Smooth muscle cell of the brain vasculature (primary cell): Measurements from ENCODE around the gene HDAC9.

Experiments used
- DNase-seq: peaks from one replicate; pipeline ENCODE4 v3.0.0-alpha.2; 2012; ENCODE audit warnings: low read depth, low spot score

HDAC9 gene

DNA sequence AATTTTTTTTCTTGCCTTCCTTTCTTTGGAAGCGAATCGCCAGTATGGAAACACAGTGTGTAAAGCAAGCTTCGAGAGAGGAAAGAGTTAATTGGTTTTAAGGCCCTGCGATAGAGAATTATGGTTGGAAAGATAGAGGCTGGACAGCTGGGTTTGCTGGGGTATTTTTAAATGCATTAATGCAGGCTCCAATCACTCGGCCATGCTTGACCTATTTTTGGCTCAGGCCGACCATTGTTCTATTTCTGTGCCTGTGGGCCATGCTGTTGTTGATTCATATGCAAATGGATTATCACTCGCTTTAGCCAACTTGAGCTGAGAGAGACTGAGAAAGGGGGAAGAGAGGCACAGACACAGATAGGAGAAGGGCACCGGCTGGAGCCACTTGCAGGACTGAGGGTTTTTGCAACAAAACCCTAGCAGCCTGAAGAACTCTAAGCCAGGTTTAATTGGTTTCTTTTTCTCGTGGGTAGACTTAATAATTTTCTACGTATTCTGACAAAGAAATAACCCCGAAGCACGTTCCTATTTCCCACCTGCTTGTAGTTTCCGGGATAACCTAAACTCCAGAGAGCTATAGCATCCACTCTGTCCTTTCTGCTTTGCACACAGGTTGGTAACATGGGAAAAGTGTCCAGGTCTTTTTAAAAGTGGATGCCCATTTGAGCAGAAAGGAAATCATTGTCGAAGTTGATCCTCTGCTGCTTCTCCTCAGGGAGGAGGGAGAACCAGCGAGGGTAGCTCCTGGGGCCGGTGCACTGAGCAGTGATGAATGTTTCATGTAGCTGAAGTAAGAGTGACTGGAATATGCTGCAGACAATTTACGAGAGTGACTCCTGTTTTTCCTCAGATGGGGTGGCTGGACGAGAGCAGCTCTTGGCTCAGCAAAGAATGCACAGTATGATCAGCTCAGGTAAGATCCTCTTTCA lies at the start of gene HDAC9:
HDAC9 (plus strand) TSS at position 338 of the 929 bp plus-strand sequence; CDS start at position 892, 554 bp downstream.
- no peak for DNase-seq

DNA sequence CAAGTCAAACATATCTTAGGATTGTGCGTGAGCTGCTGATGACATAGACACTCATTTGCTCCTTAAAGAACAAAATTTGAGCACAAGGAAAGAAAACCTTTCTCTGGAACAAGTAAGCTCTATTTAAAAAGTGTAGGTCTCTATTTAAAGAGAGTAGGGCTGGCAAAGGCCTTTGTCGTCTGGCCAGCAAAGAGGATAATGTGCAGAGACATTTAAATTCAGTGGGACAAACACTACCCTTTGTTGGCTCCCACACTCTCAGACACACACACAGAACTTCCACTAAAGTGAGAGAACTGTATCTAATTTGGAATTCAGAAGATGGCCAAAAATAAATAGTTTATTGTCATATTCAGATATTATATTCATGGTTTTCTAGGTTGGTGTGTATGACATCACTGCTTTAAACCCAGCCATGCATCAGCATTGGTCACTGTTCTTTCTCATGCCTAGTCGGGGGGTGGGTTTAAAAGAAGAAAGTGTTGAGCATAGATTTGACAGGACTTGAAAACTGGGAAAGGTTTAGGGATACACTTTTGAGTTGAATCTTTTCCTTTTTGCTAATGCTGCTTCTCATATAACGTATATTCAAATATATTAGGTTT lies 49.5 kb upstream of the HDAC9 start:
- DNase-seq: no peak

DNA sequence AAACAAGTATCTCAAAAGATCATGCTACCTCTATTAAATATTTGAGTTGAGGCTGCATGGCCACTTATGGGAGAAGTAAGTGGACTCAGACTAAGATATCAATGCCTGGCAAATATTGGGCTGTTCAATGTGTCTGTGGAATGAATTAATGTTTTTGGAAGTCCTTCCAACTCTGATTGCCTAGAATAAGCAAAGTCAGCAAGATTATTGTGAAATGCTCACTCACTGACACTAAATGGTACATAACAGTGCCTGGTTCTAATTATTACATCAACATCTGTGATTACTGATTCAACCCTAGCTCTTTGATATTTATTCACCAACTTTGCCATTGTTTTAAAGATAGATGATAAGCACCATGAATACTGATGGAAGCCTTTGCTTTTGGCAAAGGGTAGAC lies 45.5 kb upstream of the HDAC9 start:
- DNase-seq: no peak

DNA sequence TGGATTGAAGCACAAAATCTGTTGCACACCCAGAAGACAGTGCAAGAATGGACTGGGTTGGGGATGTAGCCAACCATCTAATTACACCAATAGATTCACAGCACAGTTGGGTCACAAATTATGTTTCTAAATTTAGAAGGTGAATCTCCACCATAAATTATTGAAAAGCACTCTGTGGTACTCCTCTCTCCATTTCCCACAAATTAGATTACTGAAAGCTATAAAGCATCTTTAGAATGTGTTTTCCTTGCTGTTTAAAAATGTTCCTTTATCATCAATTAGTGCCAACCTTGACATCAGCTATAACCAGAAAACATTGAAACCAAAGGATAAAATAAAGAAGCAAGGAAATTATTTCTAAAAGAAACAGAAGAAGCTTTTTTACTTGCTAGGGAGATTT lies 39.9 kb upstream of the HDAC9 start:
- no peak for DNase-seq

DNA sequence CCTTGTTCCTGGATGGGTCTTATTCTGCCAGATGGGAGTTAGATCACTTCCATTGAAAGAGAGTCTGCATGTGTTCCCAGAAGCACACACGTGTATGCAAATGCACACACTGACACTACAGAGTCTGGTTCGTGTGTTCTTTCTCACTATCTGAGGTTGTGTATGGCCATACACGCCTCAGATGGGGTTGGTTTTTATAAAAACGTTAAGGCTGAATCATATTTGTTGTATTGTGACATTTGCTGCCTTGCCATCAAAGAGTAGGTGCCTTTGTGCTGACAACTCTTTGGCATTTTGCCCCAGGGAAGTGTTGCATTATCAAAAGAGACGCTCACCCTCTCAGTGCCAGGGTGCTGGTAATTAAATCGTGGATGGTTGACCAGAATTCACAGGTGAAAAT lies 37.7 kb upstream of the HDAC9 start:
- no peak for DNase-seq

DNA sequence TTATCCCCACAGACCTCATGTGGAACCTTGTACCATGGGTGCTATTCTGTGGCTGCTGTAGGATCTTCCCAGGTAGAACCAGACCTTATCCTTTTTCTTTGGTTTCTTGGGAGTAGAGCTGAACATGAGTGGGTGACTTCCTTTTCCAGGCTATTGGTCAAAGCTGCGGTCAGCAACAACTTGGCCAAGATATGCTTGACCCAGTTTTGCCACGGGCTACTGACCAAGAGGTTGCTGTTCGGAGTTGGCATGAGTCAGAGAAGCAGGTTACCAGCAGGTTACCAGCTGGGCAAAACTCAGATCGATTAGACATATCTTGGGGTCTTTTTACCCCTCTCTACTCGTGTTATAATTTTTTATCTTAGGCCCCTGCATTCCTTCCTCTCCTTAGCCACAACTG lies 36.7 kb upstream of the HDAC9 start:
- DNase-seq: no peak

DNA sequence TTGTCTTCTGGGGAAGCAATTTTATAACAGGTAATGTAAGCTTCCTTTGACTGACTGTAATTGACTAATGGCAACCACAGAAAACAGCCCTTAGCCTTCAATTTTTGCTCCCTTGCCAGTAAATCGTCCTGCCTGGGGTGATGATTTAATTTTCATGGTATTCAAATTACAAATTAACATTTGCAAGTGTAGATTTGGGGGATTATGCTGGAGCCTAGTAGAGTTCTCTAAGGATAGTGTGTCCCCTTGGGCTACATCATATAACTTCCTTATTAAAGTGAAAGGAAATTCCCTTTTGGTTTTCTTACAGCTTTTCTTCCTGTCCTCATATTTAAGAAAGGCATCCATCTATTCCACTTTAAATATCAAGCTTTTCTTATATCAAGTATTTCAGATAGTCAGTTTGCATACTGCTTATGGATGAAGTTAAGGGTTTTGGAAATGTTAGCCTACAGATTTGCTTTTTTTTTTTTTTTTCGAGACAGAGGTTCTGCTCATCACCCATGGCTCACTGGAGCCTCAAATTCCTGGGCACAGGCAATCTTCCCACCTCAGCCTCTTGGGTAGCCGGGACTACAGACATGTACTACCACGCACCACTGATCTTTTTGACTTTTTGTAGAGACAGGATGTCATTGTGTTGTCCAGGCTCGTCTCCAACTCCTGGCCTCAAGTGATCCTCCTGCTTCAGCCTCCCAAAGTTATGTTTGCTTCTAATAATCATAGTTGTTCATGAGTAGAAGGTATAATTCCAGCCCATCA lies 35.9 kb upstream of the HDAC9 start:
- no peak for DNase-seq

DNA sequence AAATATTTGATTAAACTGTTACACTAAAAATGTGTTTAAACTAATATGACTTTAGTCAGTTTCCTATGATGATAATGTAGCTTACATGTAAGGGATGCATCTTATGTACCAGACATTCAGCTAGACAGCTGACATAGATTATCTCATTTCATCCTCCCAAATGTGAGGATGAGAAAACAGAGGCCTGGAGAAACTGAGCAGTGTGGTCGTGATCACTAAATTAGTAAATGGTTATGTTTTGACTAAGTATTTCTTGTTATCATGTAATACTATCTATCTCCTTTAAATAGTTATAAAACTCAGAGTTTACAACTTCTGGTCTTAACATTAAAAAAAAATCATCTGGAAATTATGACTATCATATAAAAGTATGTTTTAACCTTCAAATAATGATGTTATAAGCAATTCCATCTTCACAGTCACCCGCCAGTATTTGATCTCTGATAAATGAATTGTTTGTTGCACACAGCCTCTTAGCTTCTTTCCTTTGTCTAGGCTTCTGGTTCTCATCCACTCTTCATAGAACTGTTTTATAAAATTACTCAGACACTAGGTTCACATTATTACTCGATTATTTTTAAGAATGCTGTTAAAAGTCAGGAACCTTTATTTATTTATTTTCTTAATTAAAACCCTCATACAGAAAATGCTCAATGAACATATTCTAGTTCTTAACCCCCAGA lies 33.6 kb upstream of the HDAC9 start:
- DNase-seq: no peak

DNA sequence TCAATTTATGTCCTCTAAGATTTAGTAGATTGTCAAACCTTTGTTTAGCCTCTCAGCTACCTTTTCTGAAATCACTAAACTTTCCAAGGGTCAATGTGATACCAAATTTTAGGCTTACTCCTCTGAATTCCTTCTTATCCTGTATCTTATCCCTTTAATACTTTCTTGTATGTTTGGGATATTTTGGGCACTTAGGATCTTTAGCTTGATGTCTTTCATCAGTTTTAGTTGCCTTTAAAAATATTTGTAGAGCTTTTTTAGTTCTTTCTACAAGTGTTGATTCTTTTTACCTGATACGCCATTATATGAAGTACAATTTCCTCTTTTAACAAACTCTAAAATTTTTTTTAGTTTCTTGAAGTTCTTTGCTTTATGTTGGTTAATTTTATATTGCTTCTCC lies 30.7 kb upstream of the HDAC9 start:
- no peak for DNase-seq

DNA sequence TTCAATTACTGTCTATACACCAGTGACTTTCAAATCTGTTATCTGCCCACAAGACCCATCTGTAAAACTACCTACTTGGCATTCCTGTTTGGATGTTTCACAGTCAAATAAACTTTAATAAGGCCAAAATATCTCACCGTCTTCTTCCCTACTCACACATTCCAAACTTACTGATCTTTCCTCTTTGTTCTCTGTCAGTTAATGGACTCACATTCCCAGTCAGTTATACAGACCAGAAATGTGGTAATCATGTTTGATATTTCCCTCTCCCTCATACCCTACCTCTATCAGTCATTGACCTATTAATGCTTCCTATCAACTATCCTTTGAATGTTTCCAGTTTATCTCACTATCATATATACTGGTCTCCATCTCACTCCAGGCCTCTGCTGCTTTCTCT lies 28.5 kb upstream of the HDAC9 start:
- DNase-seq: no peak

DNA sequence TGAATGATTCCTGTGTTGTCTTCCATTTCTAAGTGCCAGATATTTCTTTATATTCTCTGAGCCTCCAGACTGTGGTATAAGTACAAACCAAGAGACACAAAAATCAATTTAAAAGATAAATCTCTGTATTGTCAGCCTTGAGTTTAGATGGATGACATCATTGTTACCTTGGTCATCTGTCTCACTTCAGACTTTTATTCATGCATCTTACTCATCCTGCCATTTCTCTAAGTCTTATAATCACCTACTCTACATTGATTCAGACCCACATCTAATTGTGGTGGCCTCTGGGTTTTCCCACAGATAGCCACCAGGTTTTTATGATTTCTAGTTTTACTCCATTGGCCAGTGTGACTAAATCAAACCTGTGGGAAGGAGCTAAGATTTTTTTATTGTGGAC lies 26.8 kb upstream of the HDAC9 start:
- DNase-seq: no peak

DNA sequence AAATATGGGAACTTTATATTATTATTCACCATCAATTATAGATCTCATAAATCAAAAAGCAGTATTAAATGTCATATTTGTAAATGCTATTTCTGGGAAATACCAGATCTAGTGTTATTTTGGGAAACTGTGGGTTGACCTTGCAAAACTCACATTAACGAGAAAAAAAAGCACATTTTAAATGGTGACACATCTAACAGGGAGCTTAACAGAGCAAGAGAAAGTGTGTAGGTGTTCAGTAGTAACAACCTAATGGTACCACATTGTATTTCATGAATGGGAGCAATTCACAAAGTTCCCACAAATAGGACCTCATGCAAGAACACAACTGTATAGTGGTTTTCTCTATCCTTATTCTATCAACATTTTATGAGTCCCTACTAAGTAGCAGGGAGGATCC lies 26.2 kb upstream of the HDAC9 start:
- DNase-seq: no peak

DNA sequence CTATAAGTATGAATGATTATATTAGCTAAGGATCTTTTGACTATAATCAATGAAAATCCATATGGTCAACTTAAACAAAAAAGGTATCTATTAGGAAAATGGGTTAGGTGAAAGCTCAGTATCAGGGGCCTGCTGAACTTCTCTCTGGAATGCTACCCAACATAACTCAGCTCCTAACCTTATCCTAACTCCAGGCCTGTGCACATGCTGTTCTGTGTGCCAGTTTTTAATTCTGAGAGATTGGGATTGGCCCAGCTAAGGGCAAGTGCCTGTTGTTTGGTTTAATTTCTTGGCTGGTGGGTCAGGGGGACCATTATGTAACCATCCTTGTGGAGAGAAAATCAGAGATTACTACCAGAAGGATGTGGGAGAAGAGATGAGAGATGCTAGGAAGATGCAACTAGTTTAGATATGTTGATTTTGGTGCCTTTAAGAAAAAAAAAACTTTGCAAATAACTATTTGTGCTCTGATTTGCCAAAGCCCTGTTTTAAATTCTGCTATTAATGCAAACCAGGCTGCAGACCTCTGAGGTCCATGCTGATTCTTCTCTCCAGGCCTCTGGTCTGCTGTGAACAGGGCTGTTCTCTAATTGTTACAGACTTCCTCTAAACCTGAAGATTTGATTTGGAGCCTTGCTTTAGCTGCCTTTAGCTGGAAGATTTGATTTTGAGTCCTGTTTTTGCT lies 23.9 kb upstream of the HDAC9 start:
- no peak for DNase-seq

DNA sequence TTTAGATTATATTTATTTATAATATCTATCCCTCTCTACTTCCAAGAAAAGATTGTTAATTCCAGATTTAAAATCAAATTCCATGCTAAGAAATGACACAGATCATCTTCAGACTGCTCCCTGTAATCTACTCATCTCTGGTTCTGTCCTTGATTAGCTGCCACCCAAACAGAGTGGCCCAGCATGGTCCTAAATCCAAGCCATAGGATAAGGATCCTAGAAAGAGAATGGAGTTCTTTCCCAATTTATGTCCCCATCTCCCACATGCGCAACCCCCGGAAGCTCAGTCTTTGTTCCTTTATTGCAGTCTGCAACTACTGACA lies 23.4 kb upstream of the HDAC9 start:
- DNase-seq: no peak

DNA sequence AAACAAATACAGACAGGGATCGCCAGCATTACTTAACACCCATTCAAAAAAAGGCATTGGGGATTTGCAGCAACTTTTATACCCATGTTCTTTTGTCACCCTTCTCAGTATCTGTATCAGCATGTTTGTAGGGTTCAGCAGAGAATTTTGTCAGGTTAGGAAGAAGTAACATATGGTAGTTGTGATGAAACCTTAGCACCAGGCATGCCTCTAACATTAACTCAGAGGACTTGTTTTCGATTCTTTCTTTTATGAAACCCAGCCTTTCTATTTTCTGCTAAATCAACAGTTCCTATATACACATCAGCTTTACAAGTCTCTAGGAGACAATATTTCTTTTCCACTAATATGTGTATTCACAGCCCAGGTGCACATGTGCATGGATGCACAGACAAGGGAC lies 22.4 kb upstream of the HDAC9 start:
- no peak for DNase-seq

DNA sequence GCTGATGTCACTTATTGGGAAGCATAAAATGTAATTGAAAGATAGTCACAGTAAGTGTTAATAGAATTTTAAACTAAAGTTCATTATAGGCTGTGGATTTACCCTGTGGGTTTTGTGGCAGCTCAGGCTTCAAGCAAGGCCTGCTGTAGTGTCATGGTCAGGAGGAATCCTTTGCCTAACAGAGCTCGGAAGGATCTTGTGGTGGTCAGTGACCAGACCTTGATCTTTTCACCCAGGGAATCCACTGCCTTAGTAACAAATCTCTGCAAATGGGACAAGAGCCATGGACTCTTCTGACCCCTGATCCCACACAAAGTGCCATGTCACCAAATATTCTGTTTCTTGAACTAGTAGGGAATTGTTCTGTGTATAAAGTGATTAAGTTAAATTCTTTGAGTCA lies 20.6 kb upstream of the HDAC9 start:
- no peak for DNase-seq

DNA sequence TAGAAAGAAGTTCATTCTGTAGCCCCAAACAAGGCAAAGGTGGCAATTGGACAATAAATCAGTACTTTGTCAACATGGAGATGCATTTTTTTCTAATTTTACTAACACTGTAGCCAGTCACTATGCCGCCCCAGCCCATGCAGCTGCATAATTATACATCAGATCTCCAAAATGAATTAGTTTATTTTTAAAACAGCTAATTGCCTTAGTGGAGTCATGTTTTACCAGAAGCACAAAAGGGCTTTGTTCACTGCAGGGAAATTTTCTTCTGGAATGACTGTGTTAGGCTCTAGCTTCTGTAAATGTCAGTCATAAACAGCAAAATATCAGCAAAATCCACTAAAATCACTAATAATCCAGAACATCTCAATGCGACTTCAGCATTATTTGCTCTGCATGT lies 20.1 kb upstream of the HDAC9 start:
- DNase-seq: no peak

DNA sequence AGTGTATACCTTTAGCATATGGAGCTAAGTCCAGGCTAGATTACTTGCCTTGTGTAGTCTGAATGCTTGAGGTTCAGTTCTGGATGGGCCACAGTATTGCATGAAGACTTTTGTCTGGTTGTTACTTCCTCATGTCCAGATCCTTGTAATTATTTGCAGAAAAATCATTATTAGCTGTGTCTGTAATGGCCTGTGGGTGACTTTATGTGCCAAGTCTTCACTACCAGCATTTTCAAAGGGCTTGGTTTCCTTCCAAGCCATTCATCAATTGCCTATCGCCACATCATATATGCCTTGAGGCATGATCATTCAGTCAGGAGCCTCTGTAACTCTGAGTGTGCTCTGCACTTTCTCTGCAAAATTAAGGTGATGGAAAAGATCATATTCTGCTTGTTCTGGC lies 13.8 kb upstream of the HDAC9 start:
- no peak for DNase-seq

DNA sequence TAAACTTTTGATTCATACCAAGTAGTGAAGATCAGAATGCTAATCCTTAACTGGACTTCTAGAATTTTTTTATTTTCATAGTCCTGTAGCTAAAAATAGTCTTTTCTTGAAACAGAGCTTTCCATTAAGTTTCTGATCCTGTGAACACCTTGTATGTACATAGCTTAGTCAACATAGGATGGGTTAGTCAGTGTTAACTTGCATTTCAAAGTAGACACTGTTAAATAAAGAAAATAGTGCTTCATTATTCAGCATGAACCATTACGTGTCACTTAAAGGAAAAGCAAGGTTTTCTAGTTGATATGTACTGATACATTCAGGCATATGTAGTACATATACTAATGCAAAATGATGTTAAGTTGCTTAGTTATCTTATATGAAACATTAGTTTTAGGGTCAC lies 7.5 kb upstream of the HDAC9 start:
- no peak for DNase-seq

DNA sequence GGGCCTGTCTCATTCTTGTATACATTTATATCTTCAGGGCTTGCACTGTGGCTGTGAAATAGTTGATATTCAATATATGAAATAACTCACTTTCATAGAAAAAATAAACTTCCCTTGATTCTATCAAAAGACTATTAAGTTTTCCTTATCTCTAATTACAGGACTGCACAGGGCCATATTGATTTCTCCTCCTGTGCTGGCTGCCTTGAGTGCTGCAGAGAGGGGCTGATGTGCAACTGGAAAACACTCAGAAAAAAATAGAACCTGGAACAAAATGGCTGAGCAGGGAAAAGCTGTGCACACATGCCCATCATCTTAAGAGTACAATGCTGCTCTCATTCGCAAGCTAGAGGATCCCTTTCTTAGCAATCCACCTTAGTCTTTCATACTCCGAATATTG lies 5.9 kb upstream of the HDAC9 start:
- no peak for DNase-seq

DNA sequence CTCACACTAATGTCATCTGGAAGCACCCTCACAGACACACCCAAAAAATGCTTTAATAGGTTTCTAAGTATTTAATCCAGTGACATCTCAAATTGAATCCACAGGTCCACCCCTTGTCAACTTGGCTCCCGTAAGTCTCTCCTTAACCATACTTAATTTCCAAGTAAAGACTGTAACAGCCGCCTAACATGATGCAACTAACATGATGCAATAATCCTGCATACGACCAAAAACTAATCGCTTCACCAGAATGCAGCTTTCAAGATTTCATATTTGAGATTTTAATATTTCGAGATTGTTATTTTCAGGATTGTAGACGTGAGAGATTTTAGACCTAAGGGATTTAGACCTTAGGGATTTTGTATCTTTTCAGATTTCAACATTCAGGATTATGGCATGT lies 3.7 kb upstream of the HDAC9 start:
- DNase-seq: no peak

DNA sequence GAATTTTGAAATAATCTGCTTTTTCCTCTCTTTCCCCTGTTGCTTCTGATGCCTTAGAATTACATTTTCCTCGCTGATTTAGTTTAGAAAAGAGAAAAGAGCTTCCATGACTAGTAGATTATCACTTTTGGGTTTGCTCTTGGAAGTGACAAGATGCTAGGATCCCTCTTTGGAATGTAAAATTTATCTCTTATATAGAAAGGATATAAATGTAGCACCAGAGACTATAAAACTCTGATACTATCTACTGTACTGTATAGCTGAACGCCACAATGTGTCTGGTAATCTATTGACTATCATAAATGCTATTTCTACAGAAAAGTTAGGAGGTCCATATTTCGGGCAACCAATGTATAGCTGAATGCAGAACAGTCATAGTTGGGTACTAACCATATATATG lies 1.1 kb upstream of the HDAC9 start:
- DNase-seq: no peak
